HG03442 (cell line): ENCODE measurements around the gene HBA1.
"Not testable (repeated sequence)": the region's sequence is repeated elsewhere in the genome, so short reads cannot be mapped to it uniquely, and the experiment has no call there.

Experiments
- ATAC-seq: cut with Tn5 transposase; IDR thresholded peaks from one replicate; pipeline ENCODE4 v1.9.1; 2021; ENCODE audit warnings: mild to moderate bottlenecking, moderate library complexity; ENCODE audit not compliant: unreplicated experiment

Gene HBA1

GRCh38 chr16:159136-159849 is 17.2 kb upstream of the HBA1 start:
- ATAC-seq: no peak

- ATAC-seq: not testable (repeated sequence)
Observed at GRCh38 chr16:160242-160641, 16.2 kb upstream of the HBA1 start.

GRCh38 chr16:160691-161190 is 15.7 kb upstream of the HBA1 start:
- ATAC-seq: no peak

- ATAC-seq: no peak
Observed at GRCh38 chr16:162271-162991, 14.0 kb upstream of the HBA1 start.

GRCh38 chr16:163139-163538 is 13.3 kb upstream of the HBA1 start:
- not testable (repeated sequence) for ATAC-seq

- ATAC-seq: not testable (repeated sequence)
Observed at GRCh38 chr16:163696-164095, 12.8 kb upstream of the HBA1 start.

- ATAC-seq: not testable (repeated sequence)
Observed at GRCh38 chr16:164134-164823, 12.2 kb upstream of the HBA1 start.

- ATAC-seq: no peak
Observed at GRCh38 chr16:164827-165538, 11.5 kb upstream of the HBA1 start.

- no peak for ATAC-seq
Observed at GRCh38 chr16:165539-166374, 10.7 kb upstream of the HBA1 start, which contains the start of gene HBM. Gene HBM (plus strand): TSS chr16:165978. CDS start chr16:165998, 20 bp downstream.

GRCh38 chr16:166375-167121 is 9.9 kb upstream of the HBA1 start:
- ATAC-seq: no peak

GRCh38 chr16:167122-167690 is 9.3 kb upstream of the HBA1 start:
- ATAC-seq: no peak

- ATAC-seq: no peak
Observed at GRCh38 chr16:168424-168823, 8.1 kb upstream of the HBA1 start.

GRCh38 chr16:169014-169413 is 7.5 kb upstream of the HBA1 start:
- ATAC-seq: no peak

- not testable (repeated sequence) for ATAC-seq
Observed at GRCh38 chr16:170088-170507, 6.4 kb upstream of the HBA1 start.

GRCh38 chr16:170788-171187 is 5.7 kb upstream of the HBA1 start:
- ATAC-seq: no peak

GRCh38 chr16:172374-172941 is 4.0 kb upstream of the HBA1 start, which contains the start of gene HBA2:
Gene HBA2 (plus strand): TSS chr16:172876. CDS start chr16:172913, 37 bp downstream.
- not testable (repeated sequence) for ATAC-seq

- not testable (repeated sequence) for ATAC-seq
Observed at GRCh38 chr16:173211-173854, 3.1 kb upstream of the HBA1 start.
